B cell (primary cell): Measurements from ENCODE around the gene EARS2. TPM values are rescaled to one million over a fixed set of nuclear protein-coding genes. Genes with fewer than 3 reads are reported as not detected.

ENCODE experiments used
- ATAC-seq: fragments of 200-7000 bp; cut with Tn5 transposase; one replicate; pipeline ENCODE4 v1.10.0; 2021; ENCODE audit warnings: low read depth, mild to moderate bottlenecking, moderate number of reproducible peaks, moderate library complexity
- CTCF ChIA-PET: fragments of 350-600 bp; sonication (Branson Sonifier 250); formaldehyde crosslinking; loops from one replicate; lab custom pipeline; 2021; ENCODE audit warnings: antibody characterized with exemption, inconsistent platforms; lab: Charles Lee
- POLR2A ChIA-PET: fragments of 350-600 bp; sonication (Branson Sonifier 250); formaldehyde crosslinking; loops from one replicate; lab custom pipeline; 2021; ENCODE audit warnings: antibody characterized with exemption; lab: Charles Lee
- DNase-seq: peaks from one replicate; pipeline ENCODE4 v3.0.0; 2013
- H2AFZ ChIP-seq: 2 replicates; pipeline ENCODE4 v1.6.1; 2012; ENCODE audit warnings: mild to moderate bottlenecking, low read depth, low read length; ENCODE audit not compliant: insufficient read depth, poor library complexity, severe bottlenecking
- H3K27ac ChIP-seq, 2 donors: 1 replicate in 1 of 2; 2 replicates in 1 of 2; pipeline ENCODE4 v1.5.1; 2012 to 2013; ENCODE audit warnings: low read length in 2 of 2, mild to moderate bottlenecking in 2 of 2, moderate library complexity in 1 of 2
- H3K27me3 ChIP-seq, 4 experiments: fragments of 200-600 bp in 1 of 4; sonication (generic) in 1 of 4; replicated peaks in 1 of 4; 1 replicate in 2 of 4; 2 replicates in 2 of 4; pipeline versions ENCODE4 v1.6.1 to v1.7.0; 2013 to 2016; ENCODE audit warnings: low read length in 3 of 4, mild to moderate bottlenecking in 2 of 4, mixed read lengths in 1 of 4, moderate library complexity in 1 of 4; ENCODE audit not compliant: insufficient read depth in 4 of 4, control insufficient read depth in 3 of 4; ENCODE audit errors: control extremely low read depth in 1 of 4
- H3K36me3 ChIP-seq, 2 experiments: replicated peaks in 1 of 2; 1 replicate in 1 of 2; 2 replicates in 1 of 2; pipeline versions ENCODE4 v1.6.1 to v1.7.1; 2013; ENCODE audit warnings: low read length in 1 of 2; ENCODE audit not compliant: insufficient read depth in 2 of 2, control insufficient read depth in 1 of 2; ENCODE audit errors: control extremely low read depth in 1 of 2, extremely low read depth in 1 of 2
- H3K4me1 ChIP-seq, 2 donors: fragments of 200-600 bp in 1 of 2; sonication (generic) in 1 of 2; 1 replicate in 1 of 2; 2 replicates in 1 of 2; pipeline versions ENCODE4 v1.5.1 to v1.6.1; 2013 to 2017; ENCODE audit warnings: low read length in 2 of 2; ENCODE audit not compliant: control insufficient read depth in 2 of 2, insufficient read depth in 2 of 2
- H3K4me2 ChIP-seq: replicated peaks from 2 replicates; pipeline ENCODE3; 2012; ENCODE audit warnings: mild to moderate bottlenecking, low read depth, low read length; ENCODE audit not compliant: poor library complexity, severe bottlenecking
- H3K4me3 ChIP-seq, 5 experiments: fragments of 200-600 bp in 1 of 5; sonication (generic) in 1 of 5; 1 replicate in 3 of 5; 2 replicates in 2 of 5; pipeline versions ENCODE4 v1.5.1 to v1.7.0; 2011 to 2016; ENCODE audit warnings: low read length in 4 of 5, mild to moderate bottlenecking in 4 of 5, low read depth in 2 of 5, control low read depth in 1 of 5, moderate library complexity in 1 of 5; ENCODE audit not compliant: insufficient read depth in 1 of 5; ENCODE audit errors: control extremely low read depth in 1 of 5, extremely low read depth in 1 of 5
- H3K79me2 ChIP-seq: fragments of 200-600 bp; sonication (generic); one replicate; pipeline ENCODE4 v1.6.0; 2016; ENCODE audit warnings: low read length; ENCODE audit not compliant: control insufficient read depth, insufficient read depth
- H3K9ac ChIP-seq: fragments of 200-600 bp; sonication (generic); 2 replicates; pipeline ENCODE4 v1.6.1; 2017; ENCODE audit warnings: mild to moderate bottlenecking, low read length, moderate library complexity
- H3K9me3 ChIP-seq, 3 donors: one replicate each; pipeline versions ENCODE4 v1.6.1 to v1.7.1; 2013; ENCODE audit warnings: low read length in 2 of 3; ENCODE audit not compliant: control insufficient read depth in 2 of 3, insufficient read depth in 1 of 3; ENCODE audit errors: control extremely low read depth in 1 of 3
- H4K20me1 ChIP-seq: 2 replicates; pipeline ENCODE4 v1.6.0; 2012; ENCODE audit warnings: mild to moderate bottlenecking, low read length; ENCODE audit not compliant: insufficient read depth, control insufficient read depth, poor library complexity, severe bottlenecking
- H3K27ac Mint-ChIP-seq: one replicate; pipeline ENCODE4 v1.8.0; 2021; ENCODE audit warnings: mixed read lengths
- H3K27me3 Mint-ChIP-seq: one replicate; pipeline ENCODE4 v1.8.0; 2021; ENCODE audit warnings: mixed read lengths
- H3K4me1 Mint-ChIP-seq: one replicate; pipeline ENCODE4 v1.8.0; 2021; ENCODE audit warnings: mixed read lengths
- H3K4me3 Mint-ChIP-seq: one replicate; pipeline ENCODE4 v1.8.0; 2021; ENCODE audit warnings: mixed read lengths
- H3K9me3 Mint-ChIP-seq: one replicate; pipeline ENCODE4 v1.8.0; 2022; ENCODE audit warnings: mixed read lengths; ENCODE audit not compliant: insufficient read depth
- EZH2 ChIP-seq: IDR thresholded peaks from 2 replicates; pipeline ENCODE4 v1.6.1; 2012; ENCODE audit warnings: borderline replicate concordance, low read depth, mild to moderate bottlenecking, moderate library complexity, low read length; ENCODE audit not compliant: insufficient read depth, poor library complexity, severe bottlenecking
- WGBS: methylation state at CpG from one replicate; pipeline ENCODE4 v1.1.5; 2013; ENCODE audit warnings: missing lambda C conversion rate; ENCODE audit not compliant: insufficient coverage; 5-methylcytosine and 5-hydroxymethylcytosine counted together
- intact Hi-C: fragments of 100-400 bp; cut with micrococcal nuclease; formaldehyde crosslinking; loops from one replicate; pipeline ENCODE4 v1.10.0; 2022
- polyA plus RNA-seq: library from polyadenylated mRNA; depleted of rRNA; stranded (reverse); fragments of >200 nt; gene quantifications from 2 replicates; pipeline ENCODE4 v1.2.3, GENCODE V29; 2012
- total RNA-seq, 2 donors: library from RNA; stranded (reverse); fragments of 120-200 nt in 1 of 2; gene quantifications; 1 replicate in 1 of 2; 2 replicates in 1 of 2; pipeline versions ENCODE4 v1.2.3 to v1.2.4, GENCODE V29; 2013 to 2022
- TF ChIP-seq, protein P1 (sequence below): fragments of 200-600 bp; IDR thresholded peaks from one replicate; pipeline ENCODE4 v1.8.0; 2022; ENCODE audit warnings: antibody characterized with exemption, mild to moderate bottlenecking

The EARS2 gene
- total and polyA plus RNA-seq, 2 donors (not counting 1 experiment from before 2014, with no cell fraction given), result 14.6 to 15.1 TPM

DNA sequence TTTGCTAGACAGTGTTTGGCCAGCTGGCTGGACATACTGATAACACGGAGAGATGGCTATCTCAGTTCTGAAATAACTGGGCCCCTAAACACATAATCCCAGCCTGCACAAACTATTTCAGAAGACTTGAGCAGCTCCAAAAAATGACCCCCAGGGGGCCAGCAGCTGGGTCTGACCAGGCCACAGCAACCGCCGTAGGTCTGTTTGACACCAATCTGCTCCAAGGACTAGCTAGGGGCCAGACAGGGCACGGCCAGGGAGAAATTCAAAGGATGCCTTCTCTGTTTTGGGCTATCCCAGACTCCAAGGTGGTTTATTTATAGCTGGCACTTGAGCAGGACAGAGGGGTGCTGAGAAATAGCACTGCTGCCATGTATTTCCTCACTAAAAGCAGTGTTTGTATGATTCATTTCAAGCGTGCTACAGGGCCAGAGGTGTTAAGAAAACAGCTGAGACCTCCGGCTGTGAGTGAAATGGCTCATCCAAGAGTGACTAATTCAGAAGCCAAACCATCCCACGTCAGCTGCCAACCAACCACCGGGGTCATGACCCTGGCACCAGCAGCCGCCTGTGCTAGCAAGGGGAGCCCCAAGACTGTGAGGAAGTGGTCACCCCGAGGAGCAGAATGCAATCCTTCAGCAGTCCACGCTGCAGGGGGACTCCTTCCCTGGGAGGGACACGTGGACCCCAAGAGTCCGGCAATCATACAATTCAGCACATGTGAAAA lies 52.5 kb downstream of the EARS2 start:
- peak overlapping the region in 4 of 5 experiments; percentile 1 to 91 (median 78) for H3K4me3 ChIP-seq

More for the DNA sequence above, 52.5 kb downstream of the EARS2 start:
- H3K9ac ChIP-seq, result peak overlapping the region; percentile 57
- ATAC-seq, result peak; percentile 56
- H3K9me3 Mint-ChIP-seq, result no peaks in the 10 kb centered on the region
- DNase-seq, result peak; percentile 66
- peak overlapping the region; percentile 86 to 91 for H3K27ac ChIP-seq
- intact Hi-C loops, result loop anchor here (2.0 kb wide), 1 partner anchor 52 kb away; the partner anchor contains the start of gene COG7
- TF ChIP-seq EZH2, result no peak
- TF ChIP-seq, protein P1, sequence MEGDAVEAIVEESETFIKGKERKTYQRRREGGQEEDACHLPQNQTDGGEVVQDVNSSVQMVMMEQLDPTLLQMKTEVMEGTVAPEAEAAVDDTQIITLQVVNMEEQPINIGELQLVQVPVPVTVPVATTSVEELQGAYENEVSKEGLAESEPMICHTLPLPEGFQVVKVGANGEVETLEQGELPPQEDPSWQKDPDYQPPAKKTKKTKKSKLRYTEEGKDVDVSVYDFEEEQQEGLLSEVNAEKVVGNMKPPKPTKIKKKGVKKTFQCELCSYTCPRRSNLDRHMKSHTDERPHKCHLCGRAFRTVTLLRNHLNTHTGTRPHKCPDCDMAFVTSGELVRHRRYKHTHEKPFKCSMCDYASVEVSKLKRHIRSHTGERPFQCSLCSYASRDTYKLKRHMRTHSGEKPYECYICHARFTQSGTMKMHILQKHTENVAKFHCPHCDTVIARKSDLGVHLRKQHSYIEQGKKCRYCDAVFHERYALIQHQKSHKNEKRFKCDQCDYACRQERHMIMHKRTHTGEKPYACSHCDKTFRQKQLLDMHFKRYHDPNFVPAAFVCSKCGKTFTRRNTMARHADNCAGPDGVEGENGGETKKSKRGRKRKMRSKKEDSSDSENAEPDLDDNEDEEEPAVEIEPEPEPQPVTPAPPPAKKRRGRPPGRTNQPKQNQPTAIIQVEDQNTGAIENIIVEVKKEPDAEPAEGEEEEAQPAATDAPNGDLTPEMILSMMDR, result no peak
- H3K36me3 ChIP-seq, result peaks cover 0 to 47% of the 10 kb centered on the region in 2 experiments
- H3K4me2 ChIP-seq, result peak overlapping the region; percentile 92
- peaks cover 99% of the 10 kb centered on the region for H3K79me2 ChIP-seq
- H4K20me1 ChIP-seq, result peaks cover 86% of the 10 kb centered on the region
- no peaks in the 10 kb centered on the region for H3K27me3 ChIP-seq
- H3K27me3 Mint-ChIP-seq, result no peaks in the 10 kb centered on the region
- H3K27ac Mint-ChIP-seq, result peak overlapping the region; percentile 90
- H2AFZ ChIP-seq, result no peak overlapping the region
- no peaks in the 10 kb centered on the region for H3K9me3 ChIP-seq
- CTCF ChIA-PET, result interaction anchor here (0.7 to 2.8 kb wide), 12 partner anchors 9 to 567 kb away, joined by 3 to 22 read pairs (median 4); no protein-coding TSS in a partner anchor
- peaks cover 87% of the 10 kb centered on the region for H3K4me1 Mint-ChIP-seq
- POLR2A ChIA-PET, result interaction anchor here (0.6 to 1.3 kb wide), 2 partner anchors 32 to 53 kb away, joined by 3 to 6 read pairs; partner anchors contain the start of gene UBFD1
- H3K4me3 Mint-ChIP-seq, result peak overlapping the region; percentile 94
- WGBS, result 45% methylated on average over 12 of the region's 13 CpGs
- peaks cover 85 to 94% of the 10 kb centered on the region in 2 donors for H3K4me1 ChIP-seq
